SK-N-SH treated with all-trans-retinoic acid at 6 μM for 48 hours (cell line): Measurements from ENCODE around the gene UFM1.

Experiments used
- ARNTL ChIP-seq: fragments of 450-650 bp; formaldehyde crosslinking; IDR thresholded peaks from 2 replicates; pipeline ENCODE4 v1.5.0; 2020; ENCODE audit warnings: low read depth, mild to moderate bottlenecking, moderate library complexity, borderline replicate concordance
- POU6F1 ChIP-seq: fragments of 250-450 bp; sonication (Bioruptor Pico); IDR thresholded peaks from 2 replicates; pipeline ENCODE4 v1.8.0; 2021; ENCODE audit warnings: low read depth, mild to moderate bottlenecking, moderate library complexity, borderline replicate concordance
- ZC3H10 ChIP-seq: fragments of 250-450 bp; sonication (Bioruptor Pico); IDR thresholded peaks from 2 replicates; pipeline ENCODE4 v1.5.1; 2021; ENCODE audit warnings: mild to moderate bottlenecking, moderate library complexity
- TF ChIP-seq, protein P1 (sequence below): fragments of 250-450 bp; sonication (Bioruptor Pico); IDR thresholded peaks from 2 replicates; pipeline ENCODE4 v1.8.0; 2020; ENCODE audit warnings: mild to moderate bottlenecking, moderate library complexity, borderline replicate concordance

DNA sequence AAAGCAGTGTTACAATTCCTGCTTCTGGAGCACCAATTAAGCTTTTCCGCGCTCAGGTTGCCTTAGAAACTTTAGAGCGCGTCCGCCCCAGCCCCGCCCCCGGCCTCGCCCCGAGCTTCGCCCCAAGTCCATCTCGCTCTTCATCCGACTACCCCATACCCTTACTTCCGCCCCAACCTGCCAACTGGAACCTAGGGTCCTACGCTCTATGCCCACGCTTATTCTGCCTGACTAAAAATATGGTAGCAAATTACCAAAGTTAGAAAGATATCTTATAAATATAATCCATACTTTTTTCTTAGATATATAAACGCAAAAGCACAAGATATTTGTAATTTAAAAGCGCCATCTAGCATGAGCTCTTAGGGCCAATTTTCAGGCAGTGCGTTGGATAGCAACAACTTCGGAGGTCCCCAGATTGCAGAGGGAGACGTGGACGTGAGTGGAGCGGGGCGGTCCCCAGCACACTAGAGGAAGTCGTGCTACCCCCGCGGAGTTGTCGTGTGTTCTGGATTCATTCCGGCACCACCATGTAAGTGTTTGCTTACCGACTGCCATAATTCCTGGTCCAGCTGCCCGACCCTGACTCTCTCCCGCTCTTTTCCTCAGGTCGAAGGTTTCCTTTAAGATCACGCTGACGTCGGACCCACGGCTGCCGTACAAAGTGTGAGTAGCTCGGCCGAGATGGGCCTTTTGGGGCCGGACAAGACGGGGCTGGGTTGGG is at the start of gene UFM1:
- TF ChIP-seq, protein P1, sequence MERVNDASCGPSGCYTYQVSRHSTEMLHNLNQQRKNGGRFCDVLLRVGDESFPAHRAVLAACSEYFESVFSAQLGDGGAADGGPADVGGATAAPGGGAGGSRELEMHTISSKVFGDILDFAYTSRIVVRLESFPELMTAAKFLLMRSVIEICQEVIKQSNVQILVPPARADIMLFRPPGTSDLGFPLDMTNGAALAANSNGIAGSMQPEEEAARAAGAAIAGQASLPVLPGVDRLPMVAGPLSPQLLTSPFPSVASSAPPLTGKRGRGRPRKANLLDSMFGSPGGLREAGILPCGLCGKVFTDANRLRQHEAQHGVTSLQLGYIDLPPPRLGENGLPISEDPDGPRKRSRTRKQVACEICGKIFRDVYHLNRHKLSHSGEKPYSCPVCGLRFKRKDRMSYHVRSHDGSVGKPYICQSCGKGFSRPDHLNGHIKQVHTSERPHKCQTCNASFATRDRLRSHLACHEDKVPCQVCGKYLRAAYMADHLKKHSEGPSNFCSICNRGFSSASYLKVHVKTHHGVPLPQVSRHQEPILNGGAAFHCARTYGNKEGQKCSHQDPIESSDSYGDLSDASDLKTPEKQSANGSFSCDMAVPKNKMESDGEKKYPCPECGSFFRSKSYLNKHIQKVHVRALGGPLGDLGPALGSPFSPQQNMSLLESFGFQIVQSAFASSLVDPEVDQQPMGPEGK (CRISPR knock-in tag): no peak
- no peak for TF ChIP-seq ARNTL (CRISPR knock-in tag)
- no peak for TF ChIP-seq ZC3H10 (CRISPR knock-in tag)
- no peak for TF ChIP-seq POU6F1 (CRISPR knock-in tag)
